MCF 10A (cell line): ENCODE data around the gene CHRNA4. TPM values are rescaled to one million over a fixed set of nuclear protein-coding genes. Genes with fewer than 3 reads are reported as not detected.

Source experiments
- BruUV-seq: library from RNA; stranded (reverse); fragments of 400-500 nt; replicated peaks from 2 replicates; lab custom pipeline; 2021; lab: Mats Ljungman, UMichigan
- CTCF ChIA-PET: fragments of 300-600 bp; sonication (Branson Sonifier 250); formaldehyde crosslinking; extraction: SDS; loops from one replicate; lab custom pipeline; 2021; ENCODE audit warnings: antibody characterized with exemption, inconsistent platforms; lab: Yijun Ruan, JAX
- POLR2A ChIA-PET: fragments of 300-600, 350-650 bp; sonication (Branson Sonifier 250); formaldehyde crosslinking; extraction: SDS; loops from one replicate; lab custom pipeline; 2020; ENCODE audit warnings: antibody characterized with exemption, inconsistent platforms; lab: Yijun Ruan, JAX
- DNase-seq: peaks from one replicate; pipeline ENCODE4 v3.0.0-alpha.2; 2018; ENCODE audit not compliant: unreplicated experiment
- H3K27ac Mint-ChIP-seq: one replicate; pipeline ENCODE4 v1.8.0; 2022; ENCODE audit warnings: mild to moderate bottlenecking, low read depth, mixed read lengths; ENCODE audit not compliant: unreplicated experiment
- H3K27me3 Mint-ChIP-seq: one replicate; pipeline ENCODE4 v1.8.0; 2022; ENCODE audit warnings: mixed read lengths; ENCODE audit not compliant: insufficient read depth, unreplicated experiment
- H3K36me3 Mint-ChIP-seq: one replicate; pipeline ENCODE4 v1.8.0; 2022; ENCODE audit warnings: mild to moderate bottlenecking, moderate library complexity, mixed read lengths; ENCODE audit not compliant: insufficient read depth, unreplicated experiment
- H3K4me1 Mint-ChIP-seq: one replicate; pipeline ENCODE4 v1.8.0; 2022; ENCODE audit warnings: mixed read lengths; ENCODE audit not compliant: insufficient read depth, unreplicated experiment
- H3K4me3 Mint-ChIP-seq: one replicate; pipeline ENCODE4 v1.8.0; 2022; ENCODE audit warnings: mild to moderate bottlenecking, moderate library complexity, mixed read lengths; ENCODE audit not compliant: unreplicated experiment
- H3K9me3 Mint-ChIP-seq: one replicate; pipeline ENCODE4 v1.8.0; 2022; ENCODE audit warnings: mixed read lengths; ENCODE audit not compliant: unreplicated experiment
- CTCF ChIP-seq: fragments of 200-600 bp; IDR thresholded peaks from one replicate; pipeline ENCODE4 v1.8.0; 2022; ENCODE audit warnings: antibody characterized with exemption, mild to moderate bottlenecking; ENCODE audit not compliant: unreplicated experiment
- intact Hi-C: fragments of 100-400 bp; cut with micrococcal nuclease; formaldehyde crosslinking; loops from 2 replicates; pipeline ENCODE4 v1.14.1; 2022
- total RNA-seq: library from RNA; stranded (reverse); gene quantifications from 2 replicates; pipeline ENCODE4 v1.2.3, GENCODE V29; 2022

The CHRNA4 gene
- total RNA-seq, 1 experiment from 2014 or later, result not detected

- CTCF ChIA-PET, result interaction anchor here (1.4 kb wide), 1 partner anchor 26 kb away, joined by 6 read pairs; no protein-coding TSS in a partner anchor
Measured at GRCh38 chr20:63355781-63356295, 5.3 kb downstream of the CHRNA4 start.

GRCh38 chr20:63354636-63355350, 6.4 kb downstream of the CHRNA4 start:
- H3K27ac Mint-ChIP-seq, result no peak overlapping the region
- no peak for TF ChIP-seq CTCF
- no peaks in the 10 kb centered on the region for H3K36me3 Mint-ChIP-seq
- H3K4me1 Mint-ChIP-seq, result no peaks in the 10 kb centered on the region
- peaks cover 8% of the 10 kb centered on the region for H3K9me3 Mint-ChIP-seq
- POLR2A ChIA-PET, result no interaction called here
- no peaks in the 10 kb centered on the region for H3K27me3 Mint-ChIP-seq
- no peak overlapping the region for H3K4me3 Mint-ChIP-seq
- intact Hi-C loops, result no loop called here
- CTCF ChIA-PET, result interaction anchor here (0.8 kb wide), 1 partner anchor 27 kb away, joined by 3 read pairs; no protein-coding TSS in a partner anchor
- no TSS peak for BruUV-seq
- DNase-seq, result no peak

More at GRCh38 chr20:63355781-63356295, 5.3 kb downstream of the CHRNA4 start:
- no peak for TF ChIP-seq CTCF
- Mint-ChIP-seq H3K27ac (no peak overlapping the region), H3K4me3 (no peak overlapping the region), H3K9me3 (no peaks in the 10 kb centered on the region), H3K27me3 (no peaks in the 10 kb centered on the region), H3K4me1 (no peaks in the 10 kb centered on the region), H3K36me3 (no peaks in the 10 kb centered on the region)
- intact Hi-C loops, result no loop called here
- POLR2A ChIA-PET, result no interaction called here
- no peak for DNase-seq
- no TSS peak for BruUV-seq

- BruUV-seq, result no TSS peak
- Mint-ChIP-seq H3K27me3 (no peaks in the 10 kb centered on the region), H3K4me3 (no peak overlapping the region), H3K36me3 (no peaks in the 10 kb centered on the region), H3K4me1 (no peaks in the 10 kb centered on the region), H3K9me3 (peaks cover 8% of the 10 kb centered on the region), H3K27ac (no peak overlapping the region)
- no peak for TF ChIP-seq CTCF
- POLR2A ChIA-PET, result no interaction called here
- intact Hi-C loops, result no loop called here
- DNase-seq, result no peak
- CTCF ChIA-PET, result no interaction called here
Measured at GRCh38 chr20:63352811-63353221, 8.3 kb downstream of the CHRNA4 start.

GRCh38 chr20:63351811-63352591, 9.1 kb downstream of the CHRNA4 start:
- H3K4me3 Mint-ChIP-seq, result no peak overlapping the region
- H3K9me3 Mint-ChIP-seq, result peaks cover 8% of the 10 kb centered on the region
- no peak for DNase-seq
- ChIA-PET POLR2A (no interaction called here), CTCF (interaction anchor here (0.5 to 0.9 kb wide), 4 partner anchors 14 to 168 kb away, joined by 3 read pairs; partner anchors contain the start of gene PPDPF)
- no peak overlapping the region for H3K27ac Mint-ChIP-seq
- H3K4me1 Mint-ChIP-seq, result no peaks in the 10 kb centered on the region
- TF ChIP-seq CTCF, result no peak
- no peaks in the 10 kb centered on the region for H3K36me3 Mint-ChIP-seq
- no peaks in the 10 kb centered on the region for H3K27me3 Mint-ChIP-seq
- BruUV-seq, result no TSS peak
- intact Hi-C loops, result no loop called here
